SH-SY5Y (cell line): ENCODE data around the gene PYGB.

Experiments
- GATA2 ChIP-seq: IDR thresholded peaks from 2 replicates; pipeline ENCODE4 v1.6.1; 2011; ENCODE audit warnings: mild to moderate bottlenecking, low read depth, low read length
- GATA3 ChIP-seq: IDR thresholded peaks from 2 replicates; pipeline ENCODE4 v1.6.1; 2011; ENCODE audit warnings: low read depth, mild to moderate bottlenecking, low read length, moderate library complexity

GRCh38 chr20:25296094-25297093 is 48.5 kb downstream of the PYGB start:
- TF ChIP-seq GATA2 (no peak), GATA3 (no peak)
